OCI-LY7 (cell line): ENCODE results near the gene SMCO1. TPM values are rescaled to one million over a fixed set of nuclear protein-coding genes. Genes with fewer than 3 reads are reported as not detected.

Source experiments
- BruUV-seq: library from RNA; stranded (reverse); fragments of 400-500 nt; replicated peaks from 2 replicates; lab custom pipeline; 2021; lab: Mats Ljungman, UMichigan
- CTCF ChIA-PET: fragments of 300-600 bp; sonication (Branson Sonifier 250); formaldehyde crosslinking; loops from one replicate; lab custom pipeline; 2022; ENCODE audit warnings: antibody characterized with exemption; ENCODE audit not compliant: unreplicated experiment; lab: Charles Lee
- POLR2A ChIA-PET: fragments of 300-600 bp; sonication (Branson Sonifier 250); formaldehyde crosslinking; loops from one replicate; lab custom pipeline; 2022; ENCODE audit warnings: antibody characterized with exemption; lab: Charles Lee
- DNase-seq: peaks from one replicate; pipeline ENCODE4 v3.0.0-alpha.2; 2015; ENCODE audit warnings: low spot score
- H2AFZ ChIP-seq: fragments of 200-600 bp; sonication (generic), shearing (Covaris generic); 2 replicates; pipeline ENCODE4 v1.6.1; 2014; ENCODE audit warnings: mild to moderate bottlenecking, antibody characterized with exemption, low read length, moderate library complexity
- H3K27ac ChIP-seq: fragments of 200-600 bp; sonication (generic); 2 replicates; pipeline ENCODE4 v1.5.1; 2014; ENCODE audit warnings: mixed run types, low read depth, mild to moderate bottlenecking, moderate library complexity, low read length, inconsistent platforms; ENCODE audit not compliant: poor library complexity, severe bottlenecking
- H3K36me3 ChIP-seq: fragments of 200-600 bp; sonication (generic); 2 replicates; pipeline ENCODE4 v1.6.1; 2014; ENCODE audit warnings: mild to moderate bottlenecking, antibody characterized with exemption, low read length, moderate library complexity, mixed read lengths; ENCODE audit not compliant: insufficient read depth
- H3K4me1 ChIP-seq: fragments of 200-600 bp; sonication (generic); 2 replicates; pipeline ENCODE4 v1.5.1; 2014; ENCODE audit warnings: mild to moderate bottlenecking, low read length; ENCODE audit not compliant: insufficient read depth, poor library complexity, severe bottlenecking
- H3K4me2 ChIP-seq: fragments of 200-600 bp; sonication (generic); 2 replicates; pipeline ENCODE4 v1.6.1; 2014; ENCODE audit warnings: mild to moderate bottlenecking, low read length
- H3K4me3 ChIP-seq: fragments of 200-600 bp; sonication (generic); 2 replicates; pipeline ENCODE4 v1.5.1; 2014; ENCODE audit warnings: mild to moderate bottlenecking, low read depth, low read length; ENCODE audit not compliant: poor library complexity, severe bottlenecking
- H3K79me2 ChIP-seq: fragments of 200-600 bp; sonication (generic); 2 replicates; pipeline ENCODE4 v1.6.1; 2016; ENCODE audit warnings: low read depth, mild to moderate bottlenecking, low read length, moderate library complexity, mixed read lengths; ENCODE audit not compliant: insufficient read depth
- H3K9me2 ChIP-seq: fragments of 200-600 bp; sonication (generic); 2 replicates; pipeline ENCODE4 v1.6.1; 2016; ENCODE audit warnings: mild to moderate bottlenecking, low read length, mixed read lengths; ENCODE audit not compliant: insufficient read depth
- H3K9me3 ChIP-seq: fragments of 200-600 bp; sonication (generic); 2 replicates; pipeline ENCODE4 v1.6.1; 2014; ENCODE audit warnings: mild to moderate bottlenecking, mixed run types, low read length, mixed read lengths
- H4K20me1 ChIP-seq: fragments of 200-600 bp; sonication (generic); 2 replicates; pipeline ENCODE4 v1.6.1; 2014; ENCODE audit warnings: mild to moderate bottlenecking, antibody characterized with exemption, low read length, moderate library complexity, mixed read lengths; ENCODE audit not compliant: insufficient read depth
- EZH2phosphoT487 ChIP-seq: fragments of 200-600 bp; sonication (generic); IDR thresholded peaks from 2 replicates; pipeline ENCODE4 v1.6.1; 2018; ENCODE audit warnings: low read depth, borderline replicate concordance, mild to moderate bottlenecking, mixed run types, antibody characterized with exemption, low read length, moderate library complexity, mixed read lengths
- intact Hi-C: fragments of 100-400 bp; cut with micrococcal nuclease; formaldehyde crosslinking; loops from one replicate; pipeline ENCODE4 v1.10.0; 2022; ENCODE audit not compliant: unreplicated experiment
- total RNA-seq, 2 experiments: library from RNA; depleted of rRNA in 1 of 2; stranded (reverse); fragments of >200 nt in 1 of 2; shearing (Covaris generic) in 1 of 2; gene quantifications; 2 replicates each; pipeline ENCODE4 v1.2.3, GENCODE V29; 2014 to 2022
- TF ChIP-seq, protein P1 (sequence below): fragments of 200-600 bp; sonication (generic); conservative IDR thresholded peaks from 2 replicates; pipeline ENCODE4 v1.5.1; 2014; ENCODE audit warnings: mild to moderate bottlenecking, antibody characterized with exemption, low read length, moderate library complexity, mixed read lengths

The SMCO1 gene
- total RNA-seq, 2 experiments from 2014 or later = not detected

DNA sequence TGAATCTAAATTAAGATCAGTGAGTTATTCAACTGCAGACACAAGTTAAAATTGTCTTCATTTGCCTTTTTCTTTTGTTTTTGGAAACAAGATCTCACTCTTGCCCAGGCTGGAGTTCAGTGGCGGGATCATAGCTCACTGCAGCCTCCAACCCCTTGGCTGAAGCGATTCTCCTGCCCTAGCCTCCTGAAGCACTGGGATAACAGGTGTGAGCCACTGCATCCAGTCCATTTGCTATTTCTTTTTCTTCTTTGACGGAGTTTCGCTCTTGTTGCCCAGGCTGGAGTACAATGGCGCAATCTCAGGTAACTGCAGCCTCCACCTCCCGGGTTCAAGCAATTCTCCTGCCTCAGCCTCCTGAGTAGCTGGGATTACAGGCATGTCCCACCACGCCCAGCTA lies 21.9 kb downstream of the SMCO1 start:
- Histone ChIP-seq H3K9me3 (0 out of 2 replicates have a peak, but pooled peaks cover 4% of the 10 kb centered on the region), H3K9me2 (no peaks in the 10 kb centered on the region), H3K4me2 (no peak overlapping the region), H3K4me1 (peaks cover 8% of the 10 kb centered on the region), H3K4me3 (no peak overlapping the region), H4K20me1 (no peaks in the 10 kb centered on the region), H2AFZ (no peak overlapping the region), H3K27ac (no peak overlapping the region), H3K36me3 (peaks cover 79% of the 10 kb centered on the region), H3K79me2 (peaks cover 100% of the 10 kb centered on the region)
- no TSS peak for BruUV-seq
- ChIA-PET CTCF (no interaction called here), POLR2A (interaction anchor here (0.7 to 1.3 kb wide), 2 partner anchors 22 to 58 kb away, joined by 3 read pairs; no protein-coding TSS in a partner anchor)
- TF ChIP-seq, protein P1, sequence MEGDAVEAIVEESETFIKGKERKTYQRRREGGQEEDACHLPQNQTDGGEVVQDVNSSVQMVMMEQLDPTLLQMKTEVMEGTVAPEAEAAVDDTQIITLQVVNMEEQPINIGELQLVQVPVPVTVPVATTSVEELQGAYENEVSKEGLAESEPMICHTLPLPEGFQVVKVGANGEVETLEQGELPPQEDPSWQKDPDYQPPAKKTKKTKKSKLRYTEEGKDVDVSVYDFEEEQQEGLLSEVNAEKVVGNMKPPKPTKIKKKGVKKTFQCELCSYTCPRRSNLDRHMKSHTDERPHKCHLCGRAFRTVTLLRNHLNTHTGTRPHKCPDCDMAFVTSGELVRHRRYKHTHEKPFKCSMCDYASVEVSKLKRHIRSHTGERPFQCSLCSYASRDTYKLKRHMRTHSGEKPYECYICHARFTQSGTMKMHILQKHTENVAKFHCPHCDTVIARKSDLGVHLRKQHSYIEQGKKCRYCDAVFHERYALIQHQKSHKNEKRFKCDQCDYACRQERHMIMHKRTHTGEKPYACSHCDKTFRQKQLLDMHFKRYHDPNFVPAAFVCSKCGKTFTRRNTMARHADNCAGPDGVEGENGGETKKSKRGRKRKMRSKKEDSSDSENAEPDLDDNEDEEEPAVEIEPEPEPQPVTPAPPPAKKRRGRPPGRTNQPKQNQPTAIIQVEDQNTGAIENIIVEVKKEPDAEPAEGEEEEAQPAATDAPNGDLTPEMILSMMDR = no peak
- no peak for TF ChIP-seq EZH2phosphoT487
- DNase-seq = no peak
- intact Hi-C loops = no loop called here

DNA sequence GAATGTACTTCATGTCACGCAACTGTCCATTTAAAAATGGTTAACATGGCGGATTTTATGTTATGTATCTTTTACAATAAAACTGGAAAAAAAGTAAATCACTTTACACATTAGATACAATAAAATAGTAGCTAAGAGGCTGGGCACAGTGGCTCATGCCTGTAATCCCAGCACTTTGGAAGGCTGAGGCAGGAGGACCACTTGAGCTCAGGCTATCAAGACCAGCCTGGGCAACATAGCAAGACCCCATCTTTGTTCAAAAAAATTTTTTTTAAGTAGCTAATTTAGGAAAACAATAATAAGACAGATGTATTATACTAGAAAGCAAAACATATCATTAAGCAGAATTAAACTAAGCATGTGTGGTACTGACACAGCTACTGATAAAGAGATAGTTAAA lies 23.1 kb downstream of the SMCO1 start:
- Histone ChIP-seq H2AFZ (no peak overlapping the region), H4K20me1 (no peaks in the 10 kb centered on the region), H3K79me2 (peaks cover 88% of the 10 kb centered on the region), H3K9me2 (no peaks in the 10 kb centered on the region), H3K4me3 (no peak overlapping the region), H3K27ac (no peak overlapping the region), H3K36me3 (peaks cover 80% of the 10 kb centered on the region), H3K9me3 (peaks cover 8% of the 10 kb centered on the region; the same call in 1 of the 2 replicates), H3K4me1 (peaks cover 8% of the 10 kb centered on the region), H3K4me2 (no peak overlapping the region)
- no peak for DNase-seq
- ChIA-PET POLR2A (no interaction called here), CTCF (no interaction called here)
- intact Hi-C loops = no loop called here
- TF ChIP-seq EZH2phosphoT487 = no peak
- TF ChIP-seq, protein P1 = no peak
- no TSS peak for BruUV-seq

DNA sequence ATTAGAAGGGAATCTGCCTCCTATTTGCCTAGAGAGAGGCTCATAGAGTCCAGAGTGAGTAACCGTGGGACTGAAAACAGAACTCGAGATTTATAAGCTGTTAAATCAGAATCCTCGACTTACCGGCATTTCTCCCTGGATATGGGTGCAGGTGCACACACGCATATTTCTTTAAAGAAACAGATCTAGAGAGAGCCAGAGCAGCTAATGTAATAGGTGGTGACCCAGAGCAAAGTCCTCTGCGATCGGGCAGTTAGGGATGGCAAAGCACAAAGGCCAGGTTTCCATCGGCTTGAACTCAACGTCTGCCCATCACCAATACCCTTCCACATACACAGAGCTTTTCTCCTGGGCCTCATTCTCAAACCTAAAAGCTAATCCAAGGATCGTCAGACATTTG lies 25.4 kb downstream of the SMCO1 start:
- TF ChIP-seq, protein P1 = no peak
- no peak for TF ChIP-seq EZH2phosphoT487
- Histone ChIP-seq H3K79me2 (peaks cover 65% of the 10 kb centered on the region), H3K4me1 (peaks cover 8% of the 10 kb centered on the region), H3K4me2 (no peak overlapping the region), H4K20me1 (no peaks in the 10 kb centered on the region), H3K4me3 (no peak overlapping the region), H3K9me3 (peaks cover 10% of the 10 kb centered on the region; the same call in 1 of the 2 replicates), H3K36me3 (peaks cover 82% of the 10 kb centered on the region), H3K9me2 (no peaks in the 10 kb centered on the region), H2AFZ (no peak overlapping the region), H3K27ac (no peak overlapping the region)
- BruUV-seq = no TSS peak
- DNase-seq = no peak
- intact Hi-C loops = no loop called here
- CTCF ChIA-PET = interaction anchor here (0.6 kb wide), 1 partner anchor 83 kb away, joined by 3 read pairs; no protein-coding TSS in a partner anchor
- POLR2A ChIA-PET = interaction anchor here (0.6 to 1.1 kb wide), 4 partner anchors 8 to 127 kb away, joined by 3 to 6 read pairs (median 4); no protein-coding TSS in a partner anchor
